ENCODE measurements around the gene PRICKLE3.
"Not testable (repeated sequence)": the region's sequence is repeated elsewhere in the genome, so short reads cannot be mapped to it uniquely, and the experiment has no call there.

PRICKLE3 gene

DNA sequence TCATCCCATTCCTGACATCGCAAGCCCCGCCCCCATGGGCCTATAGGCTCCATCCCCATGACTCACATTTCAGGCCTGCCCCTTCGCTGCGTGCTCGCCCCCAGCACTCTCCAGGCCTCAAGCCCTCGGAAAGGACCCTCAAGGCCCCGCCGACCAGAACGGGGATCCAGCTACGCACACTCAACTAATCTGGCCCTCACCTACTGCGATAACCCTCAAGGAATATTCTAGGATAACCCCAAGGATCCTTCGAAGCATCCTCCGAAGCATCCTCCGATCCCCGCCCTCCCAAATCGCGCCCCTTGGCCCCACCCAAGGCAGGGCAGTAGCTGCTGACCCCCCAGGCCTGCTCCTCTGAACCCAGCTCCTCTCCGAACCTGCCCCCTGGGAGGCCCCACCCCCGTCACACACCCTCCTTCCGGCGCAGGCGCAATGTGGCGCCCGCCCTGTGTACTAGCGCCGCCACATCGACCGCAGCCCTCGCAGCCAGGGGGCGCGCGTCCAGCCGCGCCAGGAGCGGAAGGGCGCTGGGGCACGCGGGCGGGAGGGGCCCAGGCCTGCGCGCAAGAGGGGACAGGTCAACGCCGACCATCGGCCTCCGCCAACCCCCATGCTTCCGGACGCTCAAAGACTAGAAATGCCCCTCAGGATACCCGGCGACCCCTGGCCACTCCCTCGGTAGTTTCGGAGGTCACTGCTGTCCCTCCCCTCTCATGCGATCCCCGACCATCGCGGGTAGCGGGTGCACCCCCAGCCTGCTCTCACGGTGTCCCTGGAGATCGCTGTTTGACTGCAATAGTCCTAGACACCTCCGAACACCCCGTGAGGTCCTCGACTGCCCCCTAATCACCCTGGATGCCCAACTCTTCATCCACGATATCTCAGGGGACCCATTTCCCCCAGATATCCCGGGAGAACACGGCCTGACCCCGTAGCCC, 30.0 kb downstream of the PRICKLE3 start:
- peak; percentile 91 for DNase-seq

DNA sequence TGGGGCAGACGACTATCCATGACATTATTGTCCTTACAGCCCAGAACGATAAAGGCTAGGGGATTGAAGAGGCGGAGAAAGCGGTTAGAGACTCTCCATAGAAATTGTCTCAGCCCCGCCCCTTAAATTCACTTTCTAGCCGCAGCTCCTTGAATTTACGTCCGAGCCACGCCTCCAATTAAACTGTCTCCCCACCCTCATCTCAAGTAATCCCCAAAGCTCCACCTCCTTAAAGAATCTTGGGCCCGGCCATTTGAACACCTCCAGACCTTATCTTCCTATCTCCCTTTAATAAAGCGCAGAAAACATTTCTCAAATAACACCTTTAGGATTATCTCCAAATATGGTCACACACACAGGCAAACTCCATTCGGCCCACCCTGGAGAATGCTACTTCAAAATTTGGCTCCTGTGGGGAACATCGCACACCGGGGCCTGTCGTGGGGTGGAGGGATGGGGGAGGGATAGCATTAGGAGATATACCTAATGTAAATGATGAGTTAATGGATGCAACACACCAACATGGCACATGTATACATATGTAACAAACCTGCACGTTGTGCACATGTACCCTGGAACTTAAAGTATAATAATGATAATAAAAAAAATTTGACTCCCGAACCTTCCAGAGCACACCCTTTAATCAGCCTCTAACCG, 30.8 kb downstream of the PRICKLE3 start:
- no peak for DNase-seq

DNA sequence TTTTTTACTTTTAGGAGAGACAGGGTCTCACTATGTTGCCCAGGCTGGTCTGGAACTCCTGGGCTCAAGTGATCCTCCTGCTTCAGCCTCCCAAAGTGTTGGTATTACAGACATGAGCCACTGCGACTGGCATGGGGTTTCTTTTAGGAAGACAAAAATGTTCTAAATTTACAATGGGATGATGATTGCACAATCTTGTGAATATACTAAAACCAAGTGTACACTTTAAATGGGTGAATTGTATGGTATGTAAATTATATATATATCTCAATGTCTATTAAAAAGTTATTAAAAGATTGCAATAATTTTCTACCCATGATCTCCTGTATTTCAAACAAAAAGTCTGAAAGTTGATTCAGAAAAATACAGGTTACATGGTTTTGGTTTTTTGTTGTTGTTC, 32.7 kb downstream of the PRICKLE3 start:
- no peak for DNase-seq

DNA sequence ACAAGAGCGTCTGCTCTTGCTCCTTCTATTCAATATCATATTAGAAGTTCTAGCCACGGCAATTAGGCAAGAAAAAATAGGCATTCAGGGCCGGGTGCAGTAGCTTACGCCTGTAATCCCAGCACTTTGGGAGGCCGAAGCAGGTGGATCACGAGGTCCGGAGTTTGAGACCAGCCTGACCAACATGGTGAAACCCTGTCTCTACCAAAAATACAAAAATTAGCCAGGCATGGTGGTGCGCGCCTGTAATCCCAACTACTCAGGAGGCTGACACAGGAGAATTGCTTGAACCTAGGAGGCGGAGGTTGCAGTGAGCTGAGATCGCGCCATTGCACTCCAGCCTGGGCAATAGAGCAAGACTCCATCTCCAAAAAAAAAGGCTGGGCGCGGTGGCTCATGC, 36.9 kb downstream of the PRICKLE3 start:
- DNase-seq: not testable (repeated sequence)

DNA sequence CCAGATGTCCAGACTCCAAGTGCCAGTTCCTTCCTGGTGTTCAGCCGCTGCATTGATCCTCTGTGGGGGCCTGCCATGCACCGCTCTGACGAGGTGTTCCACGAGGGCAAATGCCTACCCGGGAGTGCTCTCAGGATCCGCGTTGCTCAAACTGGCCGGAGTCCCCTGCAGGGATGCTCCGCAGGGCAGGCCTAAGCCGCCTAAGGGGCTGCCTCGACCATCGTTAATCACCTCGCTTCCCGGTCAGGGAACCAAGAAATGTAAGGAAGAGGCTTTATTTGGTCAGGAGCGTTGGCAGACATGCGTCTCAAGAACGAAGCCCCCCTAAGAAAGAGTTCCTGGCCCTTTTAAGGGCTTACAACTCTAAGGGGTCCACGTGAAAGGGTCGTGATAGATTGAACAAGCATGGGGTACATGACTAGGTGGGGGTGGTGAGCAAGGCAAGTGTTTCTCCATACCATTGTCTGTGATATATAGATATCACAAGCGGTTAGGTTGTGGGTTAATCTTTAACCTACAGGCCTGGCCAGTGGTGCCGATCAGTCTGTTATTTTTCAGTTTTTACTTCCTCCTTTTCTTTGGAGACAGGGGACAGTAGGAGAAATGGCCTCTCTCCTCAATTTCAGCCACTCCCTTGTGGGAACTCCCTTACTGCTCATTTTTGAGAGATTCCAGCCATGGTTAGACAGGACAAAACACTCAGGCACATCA, 37.6 kb downstream of the PRICKLE3 start:
- DNase-seq: not testable (repeated sequence)

DNA sequence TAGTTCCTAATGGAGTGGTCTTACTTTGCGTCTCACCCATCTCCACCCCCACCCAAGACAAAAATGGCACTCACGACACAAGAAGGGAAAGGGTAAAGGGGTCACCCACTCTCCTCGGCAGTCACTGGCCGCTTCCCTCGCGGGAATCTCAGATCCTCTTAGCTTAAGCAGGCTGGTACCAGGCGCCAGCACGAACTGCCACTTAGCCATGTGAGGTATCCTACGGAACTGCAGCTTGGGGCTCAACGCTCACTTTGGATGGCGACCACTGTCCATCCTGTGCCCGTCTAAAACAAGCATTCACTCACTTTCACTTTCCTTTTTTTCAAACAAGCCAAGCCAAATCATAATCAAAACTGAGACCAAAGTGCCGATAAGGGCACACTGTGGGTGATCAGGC, 38.2 kb downstream of the PRICKLE3 start:
- DNase-seq: no peak

DNA sequence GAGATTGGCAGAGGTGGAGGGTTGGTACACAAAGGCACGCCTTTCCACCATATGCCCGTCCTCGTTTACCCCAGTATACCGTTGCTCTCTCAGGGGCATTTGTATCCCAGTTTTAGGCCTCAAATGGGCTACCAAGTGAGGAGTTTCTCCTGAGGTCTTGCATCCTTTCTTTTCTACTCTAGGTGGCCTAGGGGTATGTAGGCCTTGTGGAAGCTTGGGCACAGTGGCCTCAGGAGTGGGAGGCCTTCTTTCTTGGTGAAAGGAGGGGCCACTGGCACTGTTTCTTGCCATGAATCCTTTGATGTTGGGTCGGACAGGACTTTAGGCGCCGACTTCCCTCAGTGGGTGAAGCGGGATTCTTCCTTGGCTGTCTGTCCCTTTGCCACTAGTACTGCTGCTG, 38.9 kb downstream of the PRICKLE3 start:
- DNase-seq: no peak

DNA sequence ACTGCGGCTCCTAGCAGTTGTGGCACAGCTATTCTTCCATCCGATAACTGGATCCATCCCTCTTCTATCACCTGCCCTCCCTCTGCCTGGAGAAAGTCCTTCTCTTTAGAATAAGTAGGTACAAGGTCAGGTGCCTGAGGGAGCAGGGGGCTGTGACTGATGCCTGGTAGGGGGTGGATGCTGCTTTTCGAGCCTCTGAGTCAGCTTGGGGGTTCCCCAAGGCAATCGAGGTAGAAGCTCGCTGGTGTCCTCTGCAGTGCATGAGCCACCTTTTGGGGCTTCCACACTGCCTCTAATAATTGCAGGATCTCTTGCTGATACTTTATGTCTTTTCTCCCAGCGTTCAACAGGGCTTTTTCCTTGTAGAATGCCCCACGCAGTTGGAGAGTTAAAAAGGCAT, 43.0 kb downstream of the PRICKLE3 start:
- DNase-seq: not testable (repeated sequence)

DNA sequence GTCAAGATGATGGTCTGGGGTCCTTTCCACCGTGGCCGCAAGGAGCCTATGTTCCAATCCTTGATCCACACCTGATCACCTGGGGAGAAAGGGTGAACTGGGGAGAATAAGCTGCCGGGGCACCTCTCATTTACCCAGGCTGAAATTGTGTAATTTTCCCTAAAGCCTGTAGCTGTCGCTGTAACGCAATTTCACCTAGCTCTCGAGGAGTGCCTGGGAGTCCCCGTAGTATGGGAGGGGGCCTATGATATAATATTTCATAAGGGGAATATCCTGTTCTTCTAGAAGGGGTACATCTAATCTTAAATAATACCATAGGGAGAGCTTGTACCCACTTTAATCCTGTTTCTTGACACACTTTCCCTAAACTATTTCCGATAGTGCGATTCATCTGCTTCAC, 43.9 kb downstream of the PRICKLE3 start:
- DNase-seq: not testable (repeated sequence)

DNA sequence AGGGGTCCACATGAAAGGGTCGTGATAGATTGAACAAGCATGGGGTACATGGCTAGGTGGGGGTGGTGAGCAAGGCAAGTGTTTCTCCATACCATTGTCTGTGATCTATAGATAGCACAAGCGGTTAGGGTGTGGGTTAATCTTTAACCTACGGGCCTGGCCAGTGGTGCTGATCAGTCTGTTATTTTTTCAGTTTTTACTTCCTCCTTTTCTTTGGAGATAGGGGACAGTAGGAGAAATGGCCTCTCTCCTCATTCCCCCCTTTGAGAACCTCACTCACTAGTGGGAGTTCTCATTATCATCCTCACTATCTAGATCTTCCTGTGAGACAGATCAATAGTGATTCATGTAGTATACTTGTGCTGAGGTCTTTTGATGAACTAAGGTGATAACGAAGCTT, 46.5 kb downstream of the PRICKLE3 start:
- no peak for DNase-seq

DNA sequence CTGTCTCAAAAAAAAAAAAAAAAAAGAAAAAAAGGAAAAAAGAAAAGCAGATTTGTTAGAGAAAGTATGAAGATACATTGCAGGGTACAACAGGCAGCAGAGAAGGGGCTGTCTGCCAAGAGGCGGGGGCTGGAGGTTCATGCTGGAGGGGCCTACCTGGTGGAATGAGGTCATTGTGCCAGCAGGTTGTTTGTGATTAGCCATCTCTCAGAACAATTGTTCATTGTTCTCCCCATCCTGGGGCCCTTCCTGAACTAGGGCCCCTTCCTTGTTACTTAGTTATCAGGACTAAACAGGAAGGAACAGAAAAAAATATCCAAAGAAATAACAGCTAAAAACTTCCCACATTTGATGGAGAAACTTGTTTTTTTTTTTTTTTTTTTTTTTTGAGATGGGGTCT, 48.7 kb downstream of the PRICKLE3 start:
- DNase-seq: no peak

DNA sequence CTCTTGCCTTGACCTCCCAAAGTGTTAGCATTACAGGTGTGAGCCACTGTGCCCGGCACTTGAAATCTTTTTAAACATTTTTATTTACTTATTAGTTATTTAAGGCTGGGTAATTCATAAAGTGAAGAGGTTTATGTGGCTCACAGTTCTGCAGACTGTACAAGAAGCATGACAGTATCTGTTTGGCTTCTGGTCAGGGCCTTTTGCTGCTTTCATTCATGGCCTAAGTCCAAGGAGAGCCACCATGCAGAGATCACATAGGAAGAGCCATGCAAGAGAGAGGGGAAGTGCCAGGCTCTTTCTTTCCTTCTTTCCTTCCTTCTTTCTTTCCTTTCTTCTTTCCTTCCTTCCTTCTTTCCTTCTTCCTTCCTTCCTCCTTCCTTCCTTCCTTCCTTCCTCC, 52.4 kb downstream of the PRICKLE3 start:
- DNase-seq: no peak

DNA sequence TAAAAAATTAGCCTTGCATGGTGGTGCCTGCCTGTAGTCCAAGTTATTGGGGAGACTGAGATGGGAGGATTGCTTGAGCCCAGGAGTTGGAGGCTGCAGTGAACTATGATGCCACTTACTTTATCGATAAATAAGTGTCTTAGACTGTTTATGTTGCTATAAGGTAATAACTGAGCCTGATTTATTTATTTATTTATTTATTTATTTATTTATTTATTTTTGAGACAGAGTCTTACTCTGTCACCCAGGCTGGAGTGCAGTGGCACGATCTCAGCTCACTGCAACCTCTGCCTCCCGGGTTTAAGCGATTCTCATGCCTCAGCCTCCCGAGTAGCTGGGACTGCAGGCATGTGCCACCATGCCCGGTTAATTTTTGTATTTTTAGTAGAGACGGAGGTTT, 53.9 kb downstream of the PRICKLE3 start:
- DNase-seq: not testable (repeated sequence)

DNA sequence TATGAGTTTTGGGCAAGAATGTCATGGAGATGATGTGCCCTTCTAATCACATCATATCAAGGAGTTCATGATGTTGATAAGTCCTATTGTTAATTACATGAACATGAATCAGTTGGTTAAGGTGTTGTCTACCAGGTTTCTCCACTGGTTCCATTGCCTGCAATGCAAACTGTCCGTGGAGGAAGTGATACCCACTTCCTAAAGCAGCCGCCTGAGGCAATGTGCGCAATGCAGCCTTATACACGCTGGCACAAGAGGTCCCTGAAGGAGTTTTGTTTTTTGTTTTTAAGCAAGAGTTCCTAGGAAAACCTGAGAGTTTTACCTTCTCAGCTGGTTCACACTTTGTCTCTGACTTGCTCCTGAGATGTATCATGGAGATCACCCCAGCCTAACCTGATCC, 56.7 kb downstream of the PRICKLE3 start:
- no peak for DNase-seq

DNA sequence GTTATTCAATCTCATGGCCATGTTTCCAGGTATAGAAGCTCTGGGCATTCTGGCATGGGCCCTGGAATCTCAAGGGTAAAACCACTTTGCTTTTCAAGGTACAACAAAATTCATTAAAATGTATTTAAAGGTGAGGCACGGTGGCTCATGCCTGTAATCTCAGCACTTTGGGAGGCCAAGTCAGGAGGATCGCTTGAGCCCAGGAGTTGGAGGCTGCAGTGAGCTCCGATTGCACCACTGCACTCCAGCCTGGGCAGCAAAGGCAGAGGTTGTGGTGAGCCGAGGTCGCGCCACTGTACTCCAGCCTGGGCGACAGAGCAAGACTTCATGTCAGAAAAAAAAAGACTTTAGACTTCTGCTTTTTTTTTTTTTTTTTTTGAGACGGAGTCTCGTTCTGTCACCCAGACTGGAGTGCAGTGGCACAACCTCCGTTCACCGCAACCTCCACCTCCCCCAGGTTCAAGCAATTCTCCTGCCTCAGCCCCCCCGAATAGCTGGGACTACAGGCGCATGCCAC, 58.4 kb downstream of the PRICKLE3 start:
- DNase-seq: not testable (repeated sequence)
